22Rv1 (cell line): ENCODE data around the gene MED12L.

Experiments used
- CTCF ChIP-seq: fragments of 450-650 bp; IDR thresholded peaks from 2 replicates; pipeline ENCODE4 v1.5.1; 2017; ENCODE audit warnings: mild to moderate bottlenecking
- ZFX ChIP-seq: fragments of 450-650 bp; IDR thresholded peaks from 2 replicates; pipeline ENCODE4 v1.6.1; 2017; ENCODE audit warnings: antibody characterized with exemption, borderline replicate concordance

GRCh38 chr3:151476344-151477018 is 391.0 kb downstream of the MED12L start:
- no peak for TF ChIP-seq CTCF
- no peak for TF ChIP-seq ZFX
